ENCODE results near the gene NOC2L.

DNA sequence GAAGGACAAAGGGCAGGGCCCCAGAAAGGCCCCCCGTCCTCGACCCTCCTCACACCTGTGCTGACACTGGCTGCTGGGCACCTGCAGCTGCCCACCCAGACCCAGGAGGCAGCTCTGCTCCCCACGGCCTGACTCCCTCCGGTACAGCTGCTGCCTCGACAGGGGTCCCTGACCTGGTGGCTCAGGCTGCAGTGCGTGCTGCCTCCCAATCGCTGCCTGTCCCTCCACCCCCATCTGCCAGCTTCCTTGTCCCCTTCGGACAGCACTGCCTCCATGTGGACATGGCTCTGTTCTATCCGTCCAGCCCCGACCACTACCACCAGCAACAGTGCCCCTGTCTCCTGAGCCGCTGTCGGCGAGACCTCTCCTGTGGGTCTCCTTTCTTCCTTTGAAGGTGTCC, 4.1 kb downstream of the NOC2L start:
- no peak for TF ChIP-seq CTCF (IDR thresholded peaks at IDR 0.05)
- TF ChIP-seq POLR2A (IDR thresholded peaks at IDR 0.05), result no peak
